D721Med (cell line): Measurements from ENCODE around the gene STPG2.

Experiments
- DNase-seq: peaks from one replicate; pipeline ENCODE4 v3.0.0; 2011; ENCODE audit warnings: low spot score; ENCODE audit not compliant: insufficient read length
- FAIRE-seq: peaks from 2 replicates; lab custom pipeline; 2011; peaks lifted over from hg19 to GRCh38; lab: Jason Lieb, UNC
- TF ChIP-seq, protein P1 (sequence below): IDR thresholded peaks from 2 replicates; pipeline ENCODE4 v1.5.1; 2012; ENCODE audit warnings: mild to moderate bottlenecking, control low read depth; ENCODE audit not compliant: insufficient read depth; ENCODE audit errors: missing control alignments

STPG2 gene

DNA sequence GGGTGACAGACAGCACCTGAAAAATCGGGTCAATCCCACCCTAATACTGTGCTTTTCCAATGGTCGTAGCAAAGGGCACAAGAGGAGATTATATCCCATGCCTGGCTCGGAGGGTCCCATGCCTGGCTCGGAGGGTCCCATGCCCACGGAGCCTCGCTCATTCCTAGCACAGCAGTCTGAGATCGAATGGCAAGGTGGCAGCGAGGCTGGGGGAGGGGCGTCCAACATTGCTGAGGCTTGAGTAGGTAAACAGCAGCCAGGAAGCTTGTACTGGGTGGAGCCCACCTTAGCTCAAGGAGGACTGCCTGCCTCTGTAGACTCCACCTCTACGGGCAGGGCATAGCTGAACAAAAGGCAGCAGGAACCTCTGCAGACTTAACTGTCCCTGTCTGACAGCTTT, 365.1 kb downstream of the STPG2 start:
- DNase-seq (no peak), FAIRE-seq (no peak)
- TF ChIP-seq, protein P1, sequence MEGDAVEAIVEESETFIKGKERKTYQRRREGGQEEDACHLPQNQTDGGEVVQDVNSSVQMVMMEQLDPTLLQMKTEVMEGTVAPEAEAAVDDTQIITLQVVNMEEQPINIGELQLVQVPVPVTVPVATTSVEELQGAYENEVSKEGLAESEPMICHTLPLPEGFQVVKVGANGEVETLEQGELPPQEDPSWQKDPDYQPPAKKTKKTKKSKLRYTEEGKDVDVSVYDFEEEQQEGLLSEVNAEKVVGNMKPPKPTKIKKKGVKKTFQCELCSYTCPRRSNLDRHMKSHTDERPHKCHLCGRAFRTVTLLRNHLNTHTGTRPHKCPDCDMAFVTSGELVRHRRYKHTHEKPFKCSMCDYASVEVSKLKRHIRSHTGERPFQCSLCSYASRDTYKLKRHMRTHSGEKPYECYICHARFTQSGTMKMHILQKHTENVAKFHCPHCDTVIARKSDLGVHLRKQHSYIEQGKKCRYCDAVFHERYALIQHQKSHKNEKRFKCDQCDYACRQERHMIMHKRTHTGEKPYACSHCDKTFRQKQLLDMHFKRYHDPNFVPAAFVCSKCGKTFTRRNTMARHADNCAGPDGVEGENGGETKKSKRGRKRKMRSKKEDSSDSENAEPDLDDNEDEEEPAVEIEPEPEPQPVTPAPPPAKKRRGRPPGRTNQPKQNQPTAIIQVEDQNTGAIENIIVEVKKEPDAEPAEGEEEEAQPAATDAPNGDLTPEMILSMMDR, result no peak

DNA sequence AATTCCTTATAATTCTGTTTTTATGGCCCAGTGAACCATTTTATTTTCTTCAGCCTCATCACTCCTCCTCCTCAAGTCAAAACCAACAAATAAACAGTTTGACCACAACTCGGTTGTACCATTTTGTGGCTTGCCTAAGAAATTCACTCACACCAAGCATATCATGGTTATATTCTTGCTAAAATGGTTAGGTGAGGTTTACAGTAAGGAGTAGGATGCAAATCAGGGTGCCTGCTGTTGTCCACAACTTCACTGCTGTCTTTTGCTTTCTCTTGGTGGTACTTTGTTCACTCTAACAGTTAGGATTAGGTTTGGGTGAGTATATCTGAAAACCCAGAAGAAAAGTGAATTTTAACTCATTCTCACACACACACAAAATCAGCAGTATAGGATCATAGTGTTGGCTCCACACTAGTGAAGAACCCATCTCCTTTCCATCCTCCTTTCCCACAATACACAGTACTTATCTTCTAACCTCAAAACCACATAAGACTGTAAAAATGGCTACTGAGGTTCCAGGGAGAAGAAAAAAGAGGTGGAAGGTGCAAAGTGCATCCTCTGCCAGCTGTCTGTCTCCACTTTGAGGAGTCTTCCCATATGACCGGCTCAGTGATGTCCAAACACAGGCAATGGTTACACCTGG, 368.8 kb downstream of the STPG2 start:
- FAIRE-seq (no peak), DNase-seq (no peak)
- TF ChIP-seq, protein P1, result no peak

DNA sequence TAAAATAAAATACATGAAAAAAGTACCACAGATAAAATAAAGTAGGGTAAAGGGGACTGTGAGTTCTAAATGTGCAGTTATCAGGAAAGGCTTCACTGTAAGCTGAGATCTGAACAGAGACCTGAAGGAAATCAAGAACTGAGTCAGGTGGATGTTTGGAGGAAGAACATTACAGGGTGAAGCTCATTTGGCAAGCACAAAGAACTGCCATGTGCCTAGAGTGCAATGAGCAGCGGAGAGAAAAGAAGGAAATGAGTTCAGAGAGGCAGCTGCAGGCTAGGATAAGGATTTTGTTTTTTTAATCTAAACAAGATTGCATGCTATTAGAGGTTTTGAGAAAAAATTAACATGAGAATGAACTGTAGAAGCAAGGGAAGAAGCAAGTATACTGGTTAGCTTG, 373.1 kb downstream of the STPG2 start:
- no peak for FAIRE-seq
- TF ChIP-seq, protein P1, result no peak
- DNase-seq, result no peak

DNA sequence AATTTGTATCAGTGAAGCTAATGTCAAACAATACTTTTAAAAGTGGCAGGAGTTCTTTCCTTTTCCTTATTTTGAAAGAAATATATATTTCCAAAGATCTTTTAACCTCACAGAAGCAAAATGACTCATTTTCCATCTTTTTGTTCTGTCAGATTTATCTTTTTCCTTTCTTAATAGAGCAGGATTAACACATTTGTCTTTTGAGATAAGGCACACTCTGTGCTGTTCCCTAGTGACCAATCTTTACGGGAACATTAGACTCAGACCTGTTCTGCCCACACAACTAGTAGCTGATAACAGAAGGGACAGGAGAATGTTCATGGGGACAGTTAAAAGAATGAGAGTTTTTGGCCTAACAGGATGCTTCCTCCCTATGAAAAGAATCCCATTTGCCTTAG, 381.2 kb downstream of the STPG2 start:
- FAIRE-seq (no peak), DNase-seq (no peak)
- TF ChIP-seq, protein P1, result no peak

DNA sequence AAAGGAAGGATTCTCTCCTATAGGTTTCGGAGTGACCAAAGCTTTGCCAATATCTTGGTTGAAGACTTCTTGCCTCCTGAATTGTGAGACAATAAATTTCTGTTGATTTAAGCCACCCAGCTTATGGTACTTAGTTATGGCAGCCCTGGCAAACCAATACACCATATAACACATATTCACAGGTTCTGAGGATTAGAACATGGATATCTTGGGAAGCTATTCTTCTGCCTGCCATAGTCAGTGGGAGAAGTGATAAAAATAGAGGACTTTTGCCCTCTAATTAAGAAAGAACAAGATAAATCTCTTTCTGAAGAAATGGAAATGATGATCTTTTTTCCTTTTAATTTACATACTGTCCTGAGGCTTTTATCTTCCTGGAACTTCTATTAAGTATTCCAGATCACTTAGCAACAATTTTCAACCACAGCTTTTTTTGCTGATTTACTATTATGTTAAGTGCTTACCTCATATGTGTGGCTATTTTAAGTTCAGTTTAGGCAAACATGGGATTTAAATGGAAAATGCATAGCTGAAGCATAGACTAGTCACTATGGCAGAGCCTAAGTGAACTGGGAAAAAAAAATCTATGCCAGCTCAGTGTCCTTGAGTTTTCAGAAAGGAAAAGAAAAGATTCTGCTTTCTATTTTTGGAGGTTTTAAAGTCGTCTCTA, 381.7 kb downstream of the STPG2 start:
- DNase-seq (no peak), FAIRE-seq (no peak)
- TF ChIP-seq, protein P1, result no peak

DNA sequence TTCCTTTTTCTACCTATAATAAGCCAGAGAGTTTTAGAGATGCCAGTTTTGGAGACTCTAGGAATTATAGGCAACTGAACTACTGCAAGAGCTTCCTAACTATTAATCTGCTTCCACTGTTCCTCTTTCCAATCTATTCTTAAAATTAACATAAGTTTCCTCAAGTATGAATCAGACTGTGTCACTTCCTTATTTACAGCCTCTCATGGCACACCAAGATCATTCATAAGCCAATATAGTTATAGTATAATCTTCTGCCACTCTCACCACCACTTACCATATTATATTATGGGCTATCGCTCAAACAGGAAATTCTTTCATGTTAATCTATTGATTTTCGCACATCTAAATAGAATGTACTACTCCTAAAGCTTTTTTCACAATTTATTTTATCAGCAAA, 383.5 kb downstream of the STPG2 start:
- TF ChIP-seq, protein P1, result no peak
- no peak for FAIRE-seq
- no peak for DNase-seq

DNA sequence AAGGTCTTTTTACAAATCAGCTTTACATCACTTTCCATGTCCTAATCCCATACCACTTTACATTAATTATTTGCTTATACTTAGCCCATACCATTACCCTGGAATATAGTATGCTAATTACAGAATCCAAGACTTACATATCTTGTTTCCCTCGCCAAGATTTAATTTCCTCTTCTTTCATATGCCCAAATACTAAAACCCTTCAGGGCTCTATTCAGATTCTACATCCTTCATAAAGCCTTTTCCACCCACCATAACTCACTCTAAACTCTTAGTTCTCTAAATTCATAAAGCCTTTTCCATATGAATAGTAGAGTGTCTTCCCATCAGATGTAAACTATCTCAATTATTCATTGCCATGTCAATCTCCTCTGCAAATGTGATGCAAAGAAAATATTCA, 390.7 kb downstream of the STPG2 start:
- FAIRE-seq, result no peak
- TF ChIP-seq, protein P1, result no peak
- no peak for DNase-seq
